Mesenchymal stem cell (in vitro differentiated cells and primary cell): ENCODE data around the gene ABCA6. TPM values are rescaled to one million over a fixed set of nuclear protein-coding genes. Genes with fewer than 3 reads are reported as not detected.

Experiments
- DNase-seq: peaks from one replicate; pipeline ENCODE4 v3.0.0-alpha.2; 2013
- H2AFZ ChIP-seq: one replicate; pipeline ENCODE4 v1.6.1; 2013; ENCODE audit warnings: low read depth, mild to moderate bottlenecking, control low read depth, inconsistent platforms, low read length, moderate library complexity
- H2AK5ac ChIP-seq: 2 replicates; pipeline ENCODE4 v1.6.1; 2013; ENCODE audit warnings: low read length, moderate library complexity, mild to moderate bottlenecking, inconsistent platforms; ENCODE audit not compliant: severe bottlenecking
- H2BK120ac ChIP-seq: one replicate; pipeline ENCODE4 v1.6.1; 2013; ENCODE audit warnings: low read depth, mild to moderate bottlenecking, inconsistent platforms, low read length, moderate library complexity
- H2BK12ac ChIP-seq, 2 experiments: one replicate each; pipeline ENCODE4 v1.6.1; 2013; ENCODE audit warnings: inconsistent platforms in 2 of 2, low read length in 2 of 2, mild to moderate bottlenecking in 2 of 2, moderate library complexity in 2 of 2, control low read depth in 1 of 2
- H2BK15ac ChIP-seq: one replicate; pipeline ENCODE4 v1.6.1; 2013; ENCODE audit warnings: mild to moderate bottlenecking, low read depth, inconsistent platforms; ENCODE audit not compliant: poor library complexity, severe bottlenecking
- H2BK5ac ChIP-seq: 2 replicates; pipeline ENCODE4 v1.6.1; 2013; ENCODE audit warnings: low read depth, mild to moderate bottlenecking, low read length, control low read depth, inconsistent platforms; ENCODE audit not compliant: poor library complexity, severe bottlenecking
- H3K14ac ChIP-seq, 2 experiments: one replicate each; pipeline ENCODE4 v1.6.1; 2013; ENCODE audit warnings: inconsistent platforms in 2 of 2, low read length in 2 of 2, control low read depth in 1 of 2, mild to moderate bottlenecking in 1 of 2, moderate library complexity in 1 of 2
- H3K18ac ChIP-seq, 2 experiments: one replicate each; pipeline ENCODE4 v1.6.1; 2013; ENCODE audit warnings: inconsistent platforms in 2 of 2, low read length in 2 of 2, control low read depth in 1 of 2, low read depth in 1 of 2, mild to moderate bottlenecking in 1 of 2
- H3K23ac ChIP-seq, 2 experiments: one replicate each; pipeline ENCODE4 v1.6.1; 2013; ENCODE audit warnings: inconsistent platforms in 2 of 2, low read length in 2 of 2, mild to moderate bottlenecking in 2 of 2, moderate library complexity in 2 of 2, control low read depth in 1 of 2
- H3K27ac ChIP-seq: 2 replicates; pipeline ENCODE4 v1.5.1; 2013; ENCODE audit warnings: mild to moderate bottlenecking, moderate library complexity, low read length, control low read depth, inconsistent platforms; ENCODE audit not compliant: poor library complexity, severe bottlenecking
- H3K27me3 ChIP-seq, 2 experiments: 2 replicates each; pipeline versions ENCODE4 v1.6.1 to v1.7.0; 2013; ENCODE audit warnings: low read length in 2 of 2, mild to moderate bottlenecking in 2 of 2, moderate library complexity in 2 of 2, control low read depth in 1 of 2, inconsistent platforms in 1 of 2; ENCODE audit not compliant: control insufficient read depth in 1 of 2, insufficient read depth in 1 of 2
- H3K36me3 ChIP-seq, 2 experiments: 2 replicates each; pipeline versions ENCODE4 v1.6.1 to v1.7.0; 2013; ENCODE audit warnings: low read length in 2 of 2, control low read depth in 1 of 2, inconsistent platforms in 1 of 2, low read depth in 1 of 2, mild to moderate bottlenecking in 1 of 2; ENCODE audit not compliant: insufficient read depth in 2 of 2, control insufficient read depth in 1 of 2
- H3K4ac ChIP-seq, 2 experiments: one replicate each; pipeline ENCODE4 v1.6.1; 2013; ENCODE audit warnings: inconsistent platforms in 2 of 2, low read length in 2 of 2, mild to moderate bottlenecking in 2 of 2, moderate library complexity in 2 of 2, control low read depth in 1 of 2, low read depth in 1 of 2
- H3K4me1 ChIP-seq: 2 replicates; pipeline ENCODE4 v1.6.1; 2013; ENCODE audit warnings: low read depth, low read length, control low read depth; ENCODE audit not compliant: control insufficient read depth, insufficient read depth
- H3K4me2 ChIP-seq: 2 replicates; pipeline ENCODE4 v1.6.1; 2013; ENCODE audit warnings: low read length, mild to moderate bottlenecking, inconsistent platforms; ENCODE audit not compliant: poor library complexity, severe bottlenecking
- H3K4me3 ChIP-seq, 2 experiments: 2 replicates each; pipeline versions ENCODE4 v1.5.1 to v1.7.0; 2013; ENCODE audit warnings: low read length in 2 of 2, mild to moderate bottlenecking in 2 of 2, control low read depth in 1 of 2, low read depth in 1 of 2; ENCODE audit not compliant: insufficient read depth in 1 of 2
- H3K79me1 ChIP-seq: replicated peaks from 2 replicates; pipeline ENCODE4 v1.6.1; 2013; ENCODE audit warnings: mild to moderate bottlenecking, control low read depth, low read length, inconsistent platforms; ENCODE audit not compliant: poor library complexity, severe bottlenecking
- H3K9ac ChIP-seq: 2 replicates; pipeline ENCODE4 v1.7.0; 2013; ENCODE audit warnings: mild to moderate bottlenecking, low read length, moderate library complexity
- H3K9me3 ChIP-seq: 2 replicates; pipeline ENCODE4 v1.7.0; 2013; ENCODE audit warnings: mild to moderate bottlenecking, low read length; ENCODE audit not compliant: control insufficient read depth
- H4K8ac ChIP-seq: one replicate; pipeline ENCODE4 v1.6.1; 2013; ENCODE audit warnings: inconsistent platforms, mild to moderate bottlenecking, low read length, moderate library complexity
- H4K91ac ChIP-seq: one replicate; pipeline ENCODE4 v1.6.1; 2013; ENCODE audit warnings: mild to moderate bottlenecking, low read length, inconsistent platforms
- WGBS: methylation state at CpG from one replicate; pipeline ENCODE4 v1.1.7; 2013; ENCODE audit warnings: mixed read lengths; 5-methylcytosine and 5-hydroxymethylcytosine counted together
- polyA plus RNA-seq, 2 experiments: library from polyadenylated mRNA; stranded (reverse); fragments of 200-250 nt; gene quantifications; one replicate each; pipeline ENCODE4 v1.2.3, GENCODE V29; 2013

ABCA6 gene
- polyA plus RNA-seq (2013, experiment 1 of 2) = 0.07 TPM
- 0.11 TPM for polyA plus RNA-seq (2013, experiment 2 of 2)

DNA sequence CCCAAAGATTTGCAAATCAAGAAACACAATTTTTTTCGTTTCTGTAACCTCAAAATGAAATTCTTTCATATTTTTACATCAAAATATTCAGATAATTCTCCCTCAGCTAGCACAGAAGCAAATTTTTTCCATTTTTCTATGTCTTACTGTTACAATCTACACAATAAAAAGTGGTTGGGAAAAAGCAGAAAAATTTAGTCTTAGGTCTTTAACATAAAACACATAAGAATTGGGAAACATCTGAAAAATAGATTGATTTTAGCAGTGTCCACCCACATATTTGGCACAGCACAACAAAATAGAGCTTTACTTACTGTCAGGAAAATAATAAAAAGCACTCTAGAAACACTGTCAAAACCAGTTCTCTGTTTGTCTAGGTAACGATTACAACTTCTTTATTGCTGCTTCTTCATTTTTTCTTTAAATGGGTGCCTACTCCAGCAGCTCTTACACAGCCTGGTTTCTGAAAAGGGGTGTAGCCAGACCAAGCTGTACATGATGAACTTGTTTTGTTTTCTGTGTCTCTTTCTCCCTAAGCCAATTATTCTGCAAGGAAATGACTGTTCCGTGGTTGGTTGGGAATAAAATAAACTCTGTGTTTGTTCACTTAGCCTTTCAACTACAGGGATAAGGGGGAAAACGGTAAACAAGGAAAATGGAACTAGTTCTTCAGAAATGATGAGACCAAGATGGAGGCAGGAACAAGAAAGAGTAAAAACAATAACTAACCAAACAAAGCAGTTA lies at the start of gene ABCA6:
Gene ABCA6, minus strand, starts transcription at position 465 of the 744 bp plus-strand sequence. CDS start 1,192 bp downstream, outside the sequence.
- Histone ChIP-seq H2BK120ac (no peak within 1 kb of the TSS), H3K18ac (no peak within 1 kb of the TSS), H3K4ac (no peak within 1 kb of the TSS), H3K14ac (no peak within 1 kb of the TSS), H3K27ac (no peak within 1 kb of the TSS), H2BK12ac (no peak within 1 kb of the TSS), H3K4me3 (peak within 1 kb of the TSS in 1 of 2 experiments; percentile 86), H3K23ac (no peak within 1 kb of the TSS), H2AFZ (no peak within 1 kb of the TSS), H3K79me1 (no peaks in the 10 kb centered on the region), H3K4me2 (no peak within 1 kb of the TSS), H2BK15ac (no peak within 1 kb of the TSS), H4K8ac (no peak within 1 kb of the TSS), H3K36me3 (peaks cover 0 to 19% of the 10 kb centered on the region in 2 experiments), H3K9ac (peak within 1 kb of the TSS; percentile 97), H3K9me3 (peaks cover 9% of the 10 kb centered on the region), H2BK5ac (no peak within 1 kb of the TSS), H2AK5ac (no peak within 1 kb of the TSS), H3K4me1 (no peaks in the 10 kb centered on the region), H3K27me3 (no peaks in the 10 kb centered on the region), H4K91ac (no peak within 1 kb of the TSS)
- peak; percentile 6 for DNase-seq
- 78% methylated on average over 2 of the region's 4 CpGs for WGBS

DNA sequence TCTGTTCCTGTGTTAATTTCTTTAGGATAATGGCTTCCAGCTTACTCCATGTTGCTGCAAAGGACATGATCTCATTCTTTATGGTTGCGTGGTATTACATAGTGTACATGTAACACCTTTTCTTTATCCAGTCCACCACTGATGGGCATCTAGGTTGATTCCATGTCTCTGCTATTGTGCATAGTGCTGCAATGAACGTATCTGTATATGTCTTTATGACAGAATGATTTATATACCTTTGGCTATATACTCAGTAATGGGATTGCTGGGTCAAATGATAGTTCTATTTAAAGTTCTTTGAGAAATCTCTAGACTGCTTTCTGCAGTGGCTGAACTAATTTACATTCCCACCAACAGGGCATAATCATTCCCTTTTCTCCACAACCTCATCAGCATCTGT lies 47.1 kb upstream of the ABCA6 start:
- H3K23ac ChIP-seq = no peak overlapping the region
- no peak overlapping the region for H2AFZ ChIP-seq
- H2AK5ac ChIP-seq = no peak overlapping the region
- H3K79me1 ChIP-seq = no peaks in the 10 kb centered on the region
- no peak overlapping the region for H4K8ac ChIP-seq
- H3K14ac ChIP-seq = no peak overlapping the region
- H4K91ac ChIP-seq = no peak overlapping the region
- H3K4me2 ChIP-seq = no peak overlapping the region
- no peaks in the 10 kb centered on the region for H3K9me3 ChIP-seq
- no peak overlapping the region for H2BK15ac ChIP-seq
- no peak overlapping the region for H3K18ac ChIP-seq
- no peak overlapping the region for H2BK12ac ChIP-seq
- H3K4me3 ChIP-seq = no peak overlapping the region
- H3K36me3 ChIP-seq = peaks cover 2 to 16% of the 10 kb centered on the region in 2 experiments
- no peak overlapping the region for H2BK5ac ChIP-seq
- no peak overlapping the region for H3K9ac ChIP-seq
- H3K27me3 ChIP-seq = no peaks in the 10 kb centered on the region
- H3K4ac ChIP-seq = no peak overlapping the region
- H3K4me1 ChIP-seq = no peaks in the 10 kb centered on the region
- no peak overlapping the region for H2BK120ac ChIP-seq
- H3K27ac ChIP-seq = no peak overlapping the region
- no peak for DNase-seq
- no CpG with 5 or more reads among the region's 2 CpGs for WGBS

DNA sequence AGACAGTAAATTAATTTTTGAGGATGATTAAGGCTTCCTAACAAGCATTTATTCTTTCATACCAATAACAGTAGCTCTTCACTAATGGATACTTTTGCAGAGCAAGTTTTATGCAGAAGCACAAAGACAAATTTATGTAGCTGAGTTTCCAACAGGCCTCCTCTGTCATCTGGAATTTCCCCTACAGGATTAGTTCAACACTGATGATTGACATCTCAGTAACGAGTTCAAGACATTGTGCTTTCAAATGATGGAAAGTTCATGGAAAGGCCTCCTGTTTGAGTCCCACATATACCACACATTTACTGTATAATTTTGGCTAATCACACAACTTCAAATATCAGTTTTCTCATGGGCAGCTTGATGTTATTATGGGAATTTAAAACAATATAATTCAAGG lies 46.4 kb upstream of the ABCA6 start:
- H4K8ac ChIP-seq = no peak overlapping the region
- H3K36me3 ChIP-seq = peaks cover 2 to 15% of the 10 kb centered on the region in 2 experiments
- no peaks in the 10 kb centered on the region for H3K27me3 ChIP-seq
- no peak overlapping the region for H3K23ac ChIP-seq
- no peak for DNase-seq
- no peak overlapping the region for H2AK5ac ChIP-seq
- H3K18ac ChIP-seq = no peak overlapping the region
- no peak overlapping the region for H2BK12ac ChIP-seq
- H3K79me1 ChIP-seq = no peaks in the 10 kb centered on the region
- H3K4me2 ChIP-seq = no peak overlapping the region
- WGBS = 100% methylated on average over 1 of the region's 1 CpG
- H2BK120ac ChIP-seq = no peak overlapping the region
- H3K9me3 ChIP-seq = no peaks in the 10 kb centered on the region
- no peaks in the 10 kb centered on the region for H3K4me1 ChIP-seq
- no peak overlapping the region for H4K91ac ChIP-seq
- no peak overlapping the region for H2AFZ ChIP-seq
- no peak overlapping the region for H3K9ac ChIP-seq
- no peak overlapping the region for H2BK15ac ChIP-seq
- no peak overlapping the region for H3K14ac ChIP-seq
- H2BK5ac ChIP-seq = no peak overlapping the region
- H3K27ac ChIP-seq = no peak overlapping the region
- H3K4me3 ChIP-seq = no peak overlapping the region
- H3K4ac ChIP-seq = no peak overlapping the region

GRCh38 chr17:69187294-69187693 lies 45.6 kb upstream of the ABCA6 start:
- H3K4me3 ChIP-seq = no peak overlapping the region
- H3K27me3 ChIP-seq = no peaks in the 10 kb centered on the region
- H2BK15ac ChIP-seq = no peak overlapping the region
- H2AFZ ChIP-seq = no peak overlapping the region
- H3K18ac ChIP-seq = no peak overlapping the region
- H3K4me1 ChIP-seq = no peaks in the 10 kb centered on the region
- H4K91ac ChIP-seq = no peak overlapping the region
- H4K8ac ChIP-seq = no peak overlapping the region
- H3K4me2 ChIP-seq = no peak overlapping the region
- H3K27ac ChIP-seq = no peak overlapping the region
- H3K9ac ChIP-seq = no peak overlapping the region
- H3K9me3 ChIP-seq = no peaks in the 10 kb centered on the region
- peaks cover 2 to 7% of the 10 kb centered on the region in 2 experiments for H3K36me3 ChIP-seq
- H3K14ac ChIP-seq = no peak overlapping the region
- no peak overlapping the region for H3K23ac ChIP-seq
- H3K79me1 ChIP-seq = no peaks in the 10 kb centered on the region
- DNase-seq = no peak
- no peak overlapping the region for H2AK5ac ChIP-seq
- no peak overlapping the region for H2BK120ac ChIP-seq
- H3K4ac ChIP-seq = no peak overlapping the region
- no peak overlapping the region for H2BK5ac ChIP-seq
- H2BK12ac ChIP-seq = no peak overlapping the region
